ENCODE data around the gene ARFGAP2. TPM values are rescaled to one million over a fixed set of nuclear protein-coding genes. Genes with fewer than 3 reads are reported as not detected.
A peak's percentile ranks its signal among the peaks of the same experiment; 100 is the strongest.

Gene ARFGAP2
- total RNA-seq, 4 donors from 2014 or later = 92.5 to 141 (median 120) TPM

- H3K4me1 ChIP-seq = peaks cover 13 to 30% (median 28%) of the 10 kb centered on the region in 4 donors
- no peaks in the 10 kb centered on the region for H3K9me3 ChIP-seq
- TF ChIP-seq POLR2AphosphoS5 (IDR thresholded peaks at IDR 0.05) (no peak), POLR2A (IDR thresholded peaks at IDR 0.05; ENCODE audit: low read depth) (no peak), CTCF (IDR thresholded peaks at IDR 0.05) (no peak), EP300 (IDR thresholded peaks at IDR 0.05) (no peak)
- DNase-seq (ENCODE audit: extremely low spot score) = no peak
- intact Hi-C loops (cut with DNase I) = no loop called here
- H3K36me3 ChIP-seq = peaks cover 0 to 5% (median 0%) of the 10 kb centered on the region in 4 donors
- 61% methylated on average over 8 of the region's 10 CpGs for WGBS
- H3K4me3 ChIP-seq = no peak overlapping the region
- H3K27me3 ChIP-seq = no peaks in the 10 kb centered on the region
- peak overlapping the region in 1 of 4 donors; percentile 24 for H3K27ac ChIP-seq (replicated peaks in 1 of 4)
Observed at GRCh38 chr11:47148903-47149531, 27.7 kb downstream of the ARFGAP2 start.

GRCh38 chr11:47148270-47148669 lies 28.4 kb downstream of the ARFGAP2 start:
- TF ChIP-seq POLR2AphosphoS5 (IDR thresholded peaks at IDR 0.05) (no peak), EP300 (IDR thresholded peaks at IDR 0.05) (no peak), CTCF (IDR thresholded peaks at IDR 0.05) (no peak), POLR2A (IDR thresholded peaks at IDR 0.05; ENCODE audit: low read depth) (no peak)
- Histone ChIP-seq H3K27ac (replicated peaks in 1 of 4) (no peak overlapping the region), H3K27me3 (no peaks in the 10 kb centered on the region), H3K36me3 (no peaks in the 10 kb centered on the region), H3K4me3 (no peak overlapping the region), H3K4me1 (peaks cover 13 to 29% (median 29%) of the 10 kb centered on the region in 4 donors), H3K9me3 (no peaks in the 10 kb centered on the region)
- intact Hi-C loops (cut with DNase I) = no loop called here
- whole genome bisulfite sequencing = 89% methylated on average over 4 of the region's 4 CpGs
- no peak for DNase-seq (ENCODE audit: extremely low spot score)

- WGBS = 88% methylated on average over 7 of the region's 7 CpGs
- no peak for DNase-seq (ENCODE audit: extremely low spot score)
- Histone ChIP-seq H3K27me3 (no peaks in the 10 kb centered on the region), H3K27ac (replicated peaks in 1 of 4) (no peak overlapping the region), H3K36me3 (no peaks in the 10 kb centered on the region), H3K4me1 (peaks cover 13 to 29% (median 28%) of the 10 kb centered on the region in 4 donors), H3K9me3 (no peaks in the 10 kb centered on the region), H3K4me3 (no peak overlapping the region)
- intact Hi-C loops (cut with DNase I) = no loop called here
- no peak for TF ChIP-seq EP300 (IDR thresholded peaks at IDR 0.05)
Observed at GRCh38 chr11:47147681-47148080, 29.0 kb downstream of the ARFGAP2 start.

GRCh38 chr11:47147250-47147649 lies 29.4 kb downstream of the ARFGAP2 start:
- intact Hi-C loops (cut with DNase I) = no loop called here
- no peak for DNase-seq (ENCODE audit: extremely low spot score)
- TF ChIP-seq POLR2AphosphoS5 (IDR thresholded peaks at IDR 0.05) = no peak
- TF ChIP-seq POLR2A (IDR thresholded peaks at IDR 0.05; ENCODE audit: low read depth) = no peak
- no peak overlapping the region for H3K4me3 ChIP-seq
- no peaks in the 10 kb centered on the region for H3K36me3 ChIP-seq
- peaks cover 13 to 30% (median 27%) of the 10 kb centered on the region in 4 donors for H3K4me1 ChIP-seq
- no peak overlapping the region for H3K27ac ChIP-seq (replicated peaks in 1 of 4)
- WGBS = 92% methylated on average over 2 of the region's 2 CpGs
- no peaks in the 10 kb centered on the region for H3K9me3 ChIP-seq
- no peaks in the 10 kb centered on the region for H3K27me3 ChIP-seq

GRCh38 chr11:47144541-47144940 lies 32.1 kb downstream of the ARFGAP2 start:
- Histone ChIP-seq H3K9me3 (no peaks in the 10 kb centered on the region), H3K27me3 (no peaks in the 10 kb centered on the region), H3K4me1 (peaks cover 12 to 25% (median 23%) of the 10 kb centered on the region in 4 donors), H3K27ac (replicated peaks in 1 of 4) (no peak overlapping the region), H3K36me3 (peaks cover 0 to 4% (median 0%) of the 10 kb centered on the region in 4 donors), H3K4me3 (no peak overlapping the region)
- no peak for DNase-seq (ENCODE audit: extremely low spot score)
- WGBS = 92% methylated on average over 3 of the region's 3 CpGs
- intact Hi-C loops (cut with DNase I) = no loop called here
- no peak for TF ChIP-seq POLR2AphosphoS5 (IDR thresholded peaks at IDR 0.05)
- no peak for TF ChIP-seq EP300 (IDR thresholded peaks at IDR 0.05)
- no peak for TF ChIP-seq POLR2A (IDR thresholded peaks at IDR 0.05; ENCODE audit: low read depth)
- no peak for TF ChIP-seq CTCF (IDR thresholded peaks at IDR 0.05)
